Nephron progenitor cell (in vitro differentiated cells): ENCODE results near the gene ABI3BP.

Experiments used
- DNase-seq: peaks from one replicate; pipeline ENCODE4 v3.0.0; 2021
- H3K27ac Mint-ChIP-seq: 2 replicates; pipeline ENCODE4 v1.8.0; 2021; ENCODE audit warnings: mild to moderate bottlenecking, moderate library complexity, mixed read lengths
- H3K27me3 Mint-ChIP-seq: 2 replicates; pipeline ENCODE4 v1.8.0; 2021; ENCODE audit warnings: mild to moderate bottlenecking, low read depth, mixed read lengths; ENCODE audit not compliant: poor library complexity
- H3K36me3 Mint-ChIP-seq: 2 replicates; pipeline ENCODE4 v1.8.0; 2021; ENCODE audit warnings: low read depth, mixed read lengths
- H3K4me1 Mint-ChIP-seq: 2 replicates; pipeline ENCODE4 v1.8.0; 2021; ENCODE audit warnings: mixed read lengths
- H3K4me3 Mint-ChIP-seq: 2 replicates; pipeline ENCODE4 v1.8.0; 2021; ENCODE audit warnings: mild to moderate bottlenecking, moderate library complexity, mixed read lengths
- H3K9me3 Mint-ChIP-seq: 2 replicates; pipeline ENCODE4 v1.8.0; 2021; ENCODE audit warnings: mild to moderate bottlenecking, moderate library complexity, mixed read lengths
- TF ChIP-seq, protein P1 (sequence below): fragments of 200-600 bp; sonication (generic); IDR thresholded peaks from 2 replicates; pipeline ENCODE4 v1.5.0; 2021; ENCODE audit warnings: antibody characterized with exemption

Gene ABI3BP

DNA sequence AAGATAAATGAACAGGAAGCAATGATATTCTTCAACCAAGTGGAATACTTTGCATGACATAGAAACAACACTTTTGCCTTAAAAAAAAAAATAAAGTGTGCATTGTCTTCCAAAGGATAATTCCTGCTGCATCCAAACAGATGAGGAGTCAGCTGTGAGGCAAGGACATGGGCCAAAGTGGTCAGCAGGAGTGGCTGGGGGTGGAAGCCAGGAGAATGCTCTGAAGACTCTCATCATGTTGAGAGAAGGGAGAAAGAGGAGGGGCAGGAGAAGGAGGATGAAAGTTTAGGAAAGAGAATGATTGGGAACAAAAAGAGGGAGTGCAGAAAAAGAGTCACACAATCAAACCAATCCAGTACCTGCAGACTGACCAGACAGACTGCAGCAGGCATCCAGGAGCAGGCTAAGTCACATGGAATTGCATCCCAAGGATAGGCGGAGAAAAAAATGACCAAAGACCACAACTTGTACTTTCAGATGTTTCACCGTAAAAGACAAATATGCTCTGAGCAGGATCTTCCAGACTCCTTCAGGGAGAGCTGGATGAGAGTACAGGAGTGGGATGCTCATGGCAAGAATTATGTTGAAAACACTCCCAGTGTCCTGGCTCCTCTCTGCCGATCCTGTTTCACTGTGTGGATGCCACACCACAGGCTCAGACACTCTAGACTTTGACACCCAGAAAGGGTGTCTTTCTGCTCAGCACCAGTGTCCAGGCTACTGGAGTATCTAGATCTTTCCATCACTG, 11.9 kb downstream of the ABI3BP start:
- Mint-ChIP-seq H3K9me3 (no peaks in the 10 kb centered on the region), H3K4me1 (no peaks in the 10 kb centered on the region), H3K4me3 (no peak overlapping the region), H3K27me3 (no peaks in the 10 kb centered on the region), H3K36me3 (no peaks in the 10 kb centered on the region), H3K27ac (no peak overlapping the region)
- TF ChIP-seq, protein P1, sequence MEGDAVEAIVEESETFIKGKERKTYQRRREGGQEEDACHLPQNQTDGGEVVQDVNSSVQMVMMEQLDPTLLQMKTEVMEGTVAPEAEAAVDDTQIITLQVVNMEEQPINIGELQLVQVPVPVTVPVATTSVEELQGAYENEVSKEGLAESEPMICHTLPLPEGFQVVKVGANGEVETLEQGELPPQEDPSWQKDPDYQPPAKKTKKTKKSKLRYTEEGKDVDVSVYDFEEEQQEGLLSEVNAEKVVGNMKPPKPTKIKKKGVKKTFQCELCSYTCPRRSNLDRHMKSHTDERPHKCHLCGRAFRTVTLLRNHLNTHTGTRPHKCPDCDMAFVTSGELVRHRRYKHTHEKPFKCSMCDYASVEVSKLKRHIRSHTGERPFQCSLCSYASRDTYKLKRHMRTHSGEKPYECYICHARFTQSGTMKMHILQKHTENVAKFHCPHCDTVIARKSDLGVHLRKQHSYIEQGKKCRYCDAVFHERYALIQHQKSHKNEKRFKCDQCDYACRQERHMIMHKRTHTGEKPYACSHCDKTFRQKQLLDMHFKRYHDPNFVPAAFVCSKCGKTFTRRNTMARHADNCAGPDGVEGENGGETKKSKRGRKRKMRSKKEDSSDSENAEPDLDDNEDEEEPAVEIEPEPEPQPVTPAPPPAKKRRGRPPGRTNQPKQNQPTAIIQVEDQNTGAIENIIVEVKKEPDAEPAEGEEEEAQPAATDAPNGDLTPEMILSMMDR = no peak
- no peak for DNase-seq

DNA sequence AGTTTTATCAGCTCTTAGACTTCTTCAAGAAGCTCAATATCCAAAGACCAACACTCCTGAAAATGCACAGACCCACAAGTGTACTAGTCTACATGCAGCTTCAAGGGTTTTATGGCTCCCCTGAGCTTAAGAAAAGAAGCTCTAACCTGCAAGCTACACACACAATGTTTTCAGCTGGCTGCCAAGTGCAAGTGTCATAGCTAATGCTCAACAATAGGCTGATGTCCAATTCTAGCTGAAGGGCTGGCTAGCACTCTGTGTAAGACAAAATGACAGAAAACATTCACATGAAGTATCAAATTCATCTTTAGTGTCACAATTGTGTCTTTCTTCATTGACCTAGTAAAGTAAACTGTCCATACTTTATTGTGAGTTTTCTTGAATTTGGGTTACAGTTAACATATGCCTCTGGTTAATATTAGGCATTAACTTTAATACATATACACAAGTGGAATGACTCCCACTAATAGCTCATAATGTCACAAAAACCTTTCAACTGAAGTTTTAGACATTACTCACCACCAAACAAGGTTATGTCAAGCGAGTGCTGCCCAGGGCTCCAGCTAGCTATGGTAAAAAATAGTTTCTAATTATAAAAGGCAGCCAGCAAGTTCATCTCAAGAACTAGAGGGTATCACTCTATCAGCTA, 15.1 kb downstream of the ABI3BP start:
- Mint-ChIP-seq H3K9me3 (no peaks in the 10 kb centered on the region), H3K4me1 (no peaks in the 10 kb centered on the region), H3K27ac (no peak overlapping the region), H3K4me3 (no peak overlapping the region), H3K36me3 (no peaks in the 10 kb centered on the region), H3K27me3 (no peaks in the 10 kb centered on the region)
- DNase-seq = no peak
- TF ChIP-seq, protein P1 = no peak

DNA sequence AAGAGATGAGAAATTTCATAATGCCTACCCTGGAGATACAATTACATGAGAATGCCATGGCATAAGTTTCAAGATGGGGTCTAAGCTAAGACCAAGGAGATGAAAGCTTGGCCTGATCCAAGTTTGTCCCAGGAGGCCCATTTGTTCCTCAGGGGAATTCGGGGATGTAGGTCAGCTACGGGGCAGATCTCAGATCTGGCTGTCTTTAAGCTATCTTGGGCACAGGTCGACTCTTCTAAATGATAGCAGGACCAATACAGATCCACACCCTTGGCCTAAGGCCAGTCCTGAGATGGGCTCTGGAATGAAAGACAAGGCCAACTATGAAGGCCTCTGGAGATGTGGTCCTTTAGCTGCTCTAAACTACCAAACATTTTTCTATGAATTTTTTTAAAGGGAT, 16.6 kb downstream of the ABI3BP start:
- Mint-ChIP-seq H3K4me3 (no peak overlapping the region), H3K4me1 (no peaks in the 10 kb centered on the region), H3K9me3 (no peaks in the 10 kb centered on the region), H3K27ac (no peak overlapping the region), H3K36me3 (no peaks in the 10 kb centered on the region), H3K27me3 (no peaks in the 10 kb centered on the region)
- TF ChIP-seq, protein P1 = no peak
- no peak for DNase-seq

DNA sequence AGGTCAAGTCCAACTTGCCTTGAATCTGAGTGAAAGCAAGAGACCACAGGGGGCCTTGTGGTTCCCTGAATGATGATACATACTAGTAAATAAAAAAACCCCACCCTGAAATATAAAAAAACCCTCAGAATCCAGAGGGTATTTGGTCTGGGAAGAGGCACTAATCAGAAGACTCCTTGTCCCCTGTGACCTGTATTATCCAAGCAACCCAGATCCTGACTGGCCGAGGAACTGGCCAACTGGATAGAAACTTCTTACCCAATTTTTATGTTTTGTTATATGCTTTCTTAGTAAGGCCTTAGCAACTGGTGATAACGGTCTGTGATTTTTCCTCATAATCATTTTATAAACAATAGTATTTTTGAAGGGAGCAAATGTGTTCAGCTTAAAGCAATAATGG, 17.5 kb downstream of the ABI3BP start:
- Mint-ChIP-seq H3K4me3 (no peak overlapping the region), H3K9me3 (no peaks in the 10 kb centered on the region), H3K36me3 (no peaks in the 10 kb centered on the region), H3K27ac (no peak overlapping the region), H3K27me3 (no peaks in the 10 kb centered on the region), H3K4me1 (no peaks in the 10 kb centered on the region)
- no peak for DNase-seq
- TF ChIP-seq, protein P1 = no peak

DNA sequence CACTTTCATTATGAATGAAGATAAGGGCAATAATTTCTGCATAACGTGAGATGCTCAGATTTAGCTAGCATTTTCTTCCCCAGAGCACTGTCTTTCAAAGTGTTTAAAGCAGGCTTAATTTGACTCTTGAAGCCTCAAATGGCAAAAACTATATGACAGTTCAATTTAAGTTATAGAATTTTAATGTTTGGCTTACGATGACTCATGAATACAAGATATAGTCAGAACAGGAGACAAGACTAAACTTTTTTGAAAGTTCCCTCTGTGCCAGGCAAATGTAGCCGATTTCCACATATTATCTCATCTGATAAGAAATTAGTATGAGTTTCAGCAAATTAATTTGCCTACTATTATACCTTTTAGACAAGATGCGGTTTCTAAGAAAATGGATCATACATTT, 19.6 kb downstream of the ABI3BP start:
- DNase-seq = no peak
- Mint-ChIP-seq H3K27me3 (no peaks in the 10 kb centered on the region), H3K9me3 (no peaks in the 10 kb centered on the region), H3K4me3 (no peak overlapping the region), H3K27ac (no peak overlapping the region), H3K36me3 (no peaks in the 10 kb centered on the region), H3K4me1 (no peaks in the 10 kb centered on the region)
- TF ChIP-seq, protein P1 = no peak

DNA sequence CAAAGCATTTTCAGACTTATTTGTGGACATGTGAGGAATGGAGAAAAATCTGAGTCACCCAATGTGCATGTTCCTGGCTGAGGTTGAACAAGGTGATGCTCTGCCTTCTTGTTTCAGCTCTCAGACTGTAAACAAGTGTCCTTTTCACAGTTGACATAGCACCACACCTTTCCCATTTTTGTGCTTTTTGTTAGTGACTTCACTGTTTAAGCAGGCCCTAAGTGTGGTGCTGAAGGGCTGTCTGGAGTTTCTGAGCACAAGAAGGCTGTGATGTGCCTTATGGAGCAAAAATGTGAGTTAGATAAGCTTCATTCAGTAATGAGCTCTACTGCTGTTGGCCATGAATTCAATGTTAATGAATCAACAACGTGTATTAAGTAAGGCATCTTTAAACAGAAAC, 20.4 kb downstream of the ABI3BP start:
- no peak for DNase-seq
- no peaks in the 10 kb centered on the region for H3K9me3 Mint-ChIP-seq
- no peaks in the 10 kb centered on the region for H3K4me1 Mint-ChIP-seq
- H3K36me3 Mint-ChIP-seq = no peaks in the 10 kb centered on the region
- no peaks in the 10 kb centered on the region for H3K27me3 Mint-ChIP-seq
- TF ChIP-seq, protein P1 = no peak
- no peak overlapping the region for H3K27ac Mint-ChIP-seq
- H3K4me3 Mint-ChIP-seq = no peak overlapping the region
